Stimulated activated memory B cell treated with anti-CD40 and anti-IgM and Interleukin-4, amounts not matched to agents 10 μg/mL and 1 μg/mL and 100 μg/mL, for 72 hours (primary cell): ENCODE data around the gene POLA1.
"Not testable (repeated sequence)": the region's sequence is repeated elsewhere in the genome, so short reads cannot be mapped to it uniquely, and the experiment has no call there.

Experiments used
- ATAC-seq: fragments of 150-1000 bp; cut with Tn5 transposase; 2 replicates; pipeline ENCODE4 v1.10.0; 2021
- H3K27ac Mint-ChIP-seq: one replicate; pipeline ENCODE4 v1.8.0; 2022; ENCODE audit warnings: mild to moderate bottlenecking, mixed read lengths
- H3K27me3 Mint-ChIP-seq: one replicate; pipeline ENCODE4 v1.8.0; 2022; ENCODE audit warnings: mixed read lengths
- H3K36me3 Mint-ChIP-seq: one replicate; pipeline ENCODE4 v1.8.0; 2022; ENCODE audit warnings: mixed read lengths
- H3K4me1 Mint-ChIP-seq: one replicate; pipeline ENCODE4 v1.8.0; 2022; ENCODE audit warnings: mixed read lengths
- H3K4me3 Mint-ChIP-seq: one replicate; pipeline ENCODE4 v1.8.0; 2022; ENCODE audit warnings: mild to moderate bottlenecking, moderate library complexity, mixed read lengths
- H3K9me3 Mint-ChIP-seq: one replicate; pipeline ENCODE4 v1.8.0; 2022; ENCODE audit warnings: mixed read lengths

The POLA1 gene, protein sequence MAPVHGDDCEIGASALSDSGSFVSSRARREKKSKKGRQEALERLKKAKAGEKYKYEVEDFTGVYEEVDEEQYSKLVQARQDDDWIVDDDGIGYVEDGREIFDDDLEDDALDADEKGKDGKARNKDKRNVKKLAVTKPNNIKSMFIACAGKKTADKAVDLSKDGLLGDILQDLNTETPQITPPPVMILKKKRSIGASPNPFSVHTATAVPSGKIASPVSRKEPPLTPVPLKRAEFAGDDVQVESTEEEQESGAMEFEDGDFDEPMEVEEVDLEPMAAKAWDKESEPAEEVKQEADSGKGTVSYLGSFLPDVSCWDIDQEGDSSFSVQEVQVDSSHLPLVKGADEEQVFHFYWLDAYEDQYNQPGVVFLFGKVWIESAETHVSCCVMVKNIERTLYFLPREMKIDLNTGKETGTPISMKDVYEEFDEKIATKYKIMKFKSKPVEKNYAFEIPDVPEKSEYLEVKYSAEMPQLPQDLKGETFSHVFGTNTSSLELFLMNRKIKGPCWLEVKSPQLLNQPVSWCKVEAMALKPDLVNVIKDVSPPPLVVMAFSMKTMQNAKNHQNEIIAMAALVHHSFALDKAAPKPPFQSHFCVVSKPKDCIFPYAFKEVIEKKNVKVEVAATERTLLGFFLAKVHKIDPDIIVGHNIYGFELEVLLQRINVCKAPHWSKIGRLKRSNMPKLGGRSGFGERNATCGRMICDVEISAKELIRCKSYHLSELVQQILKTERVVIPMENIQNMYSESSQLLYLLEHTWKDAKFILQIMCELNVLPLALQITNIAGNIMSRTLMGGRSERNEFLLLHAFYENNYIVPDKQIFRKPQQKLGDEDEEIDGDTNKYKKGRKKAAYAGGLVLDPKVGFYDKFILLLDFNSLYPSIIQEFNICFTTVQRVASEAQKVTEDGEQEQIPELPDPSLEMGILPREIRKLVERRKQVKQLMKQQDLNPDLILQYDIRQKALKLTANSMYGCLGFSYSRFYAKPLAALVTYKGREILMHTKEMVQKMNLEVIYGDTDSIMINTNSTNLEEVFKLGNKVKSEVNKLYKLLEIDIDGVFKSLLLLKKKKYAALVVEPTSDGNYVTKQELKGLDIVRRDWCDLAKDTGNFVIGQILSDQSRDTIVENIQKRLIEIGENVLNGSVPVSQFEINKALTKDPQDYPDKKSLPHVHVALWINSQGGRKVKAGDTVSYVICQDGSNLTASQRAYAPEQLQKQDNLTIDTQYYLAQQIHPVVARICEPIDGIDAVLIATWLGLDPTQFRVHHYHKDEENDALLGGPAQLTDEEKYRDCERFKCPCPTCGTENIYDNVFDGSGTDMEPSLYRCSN (N-terminal part only)

DNA sequence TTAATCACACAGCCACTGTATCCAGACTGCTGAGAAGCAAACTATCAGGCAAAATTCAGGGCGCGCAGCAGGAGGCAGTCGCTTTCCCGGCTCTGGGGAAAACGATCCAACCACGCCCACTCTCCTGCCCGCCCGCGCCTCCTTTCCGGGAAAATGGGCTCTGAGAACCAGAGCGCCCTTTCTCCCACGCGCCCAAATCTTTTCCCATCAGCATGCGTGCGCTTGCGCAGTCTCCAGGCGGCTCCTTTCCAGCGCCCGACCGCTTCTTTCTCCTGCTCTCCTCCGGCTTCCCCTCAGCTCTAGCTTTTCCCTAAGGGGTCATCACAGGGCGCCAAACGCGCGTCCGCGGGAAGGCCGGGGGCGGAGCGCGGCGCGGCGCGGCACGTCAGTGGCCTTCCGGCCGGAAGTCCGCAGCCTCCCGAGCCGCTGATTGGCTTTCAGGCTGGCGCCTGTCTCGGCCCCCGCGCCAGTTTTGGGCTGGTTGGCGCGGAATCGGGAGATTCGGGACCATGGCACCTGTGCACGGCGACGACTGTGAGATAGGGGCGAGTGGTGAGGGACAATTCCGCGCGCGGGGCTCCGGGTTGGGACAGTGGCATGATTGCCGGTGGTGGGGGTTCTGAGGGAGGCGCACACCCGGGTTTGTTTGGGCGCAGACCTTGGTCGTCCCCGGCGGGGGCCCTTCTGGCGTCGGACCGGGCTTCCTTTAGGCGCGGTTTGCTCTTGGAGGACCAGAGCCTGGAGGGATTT, at the start of gene POLA1:
Gene POLA1 (plus strand): TSS at position 466 of the 750 bp plus-strand sequence. CDS start 44 bp downstream, at position 510.
- H3K27ac Mint-ChIP-seq, result peak within 1 kb of the TSS; percentile 80
- peak within 1 kb of the TSS; percentile 85 for H3K4me3 Mint-ChIP-seq
- H3K27me3 Mint-ChIP-seq, result no peaks in the 10 kb centered on the region
- peak; percentile 98 for ATAC-seq
- no peaks in the 10 kb centered on the region for H3K9me3 Mint-ChIP-seq
- peaks cover 10% of the 10 kb centered on the region for H3K4me1 Mint-ChIP-seq
- no peaks in the 10 kb centered on the region for H3K36me3 Mint-ChIP-seq

DNA sequence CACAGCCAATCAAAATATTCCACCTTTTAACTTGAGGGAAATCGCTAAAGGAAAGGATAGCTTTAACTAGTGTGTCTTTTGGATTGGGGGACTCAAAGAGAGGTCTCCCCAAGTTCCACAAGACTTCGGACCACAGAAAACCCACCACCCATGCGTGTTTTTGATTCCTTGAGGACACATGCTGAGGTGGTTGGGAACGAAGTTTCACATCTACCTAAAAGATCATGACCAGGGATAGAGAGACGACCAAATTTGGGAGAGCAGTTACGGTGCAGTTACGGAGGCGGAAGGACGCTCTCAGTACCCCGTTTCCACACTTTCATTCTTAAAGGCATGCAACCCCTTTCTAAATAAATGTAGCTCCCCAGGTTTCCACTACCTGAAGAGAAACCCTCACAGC, 47.7 kb upstream of the POLA1 start:
- Mint-ChIP-seq H3K27me3 (peaks cover 30% of the 10 kb centered on the region), H3K9me3 (no peaks in the 10 kb centered on the region), H3K4me1 (peaks cover 14% of the 10 kb centered on the region), H3K36me3 (no peaks in the 10 kb centered on the region), H3K4me3 (no peak overlapping the region), H3K27ac (no peak overlapping the region)
- no peak for ATAC-seq

DNA sequence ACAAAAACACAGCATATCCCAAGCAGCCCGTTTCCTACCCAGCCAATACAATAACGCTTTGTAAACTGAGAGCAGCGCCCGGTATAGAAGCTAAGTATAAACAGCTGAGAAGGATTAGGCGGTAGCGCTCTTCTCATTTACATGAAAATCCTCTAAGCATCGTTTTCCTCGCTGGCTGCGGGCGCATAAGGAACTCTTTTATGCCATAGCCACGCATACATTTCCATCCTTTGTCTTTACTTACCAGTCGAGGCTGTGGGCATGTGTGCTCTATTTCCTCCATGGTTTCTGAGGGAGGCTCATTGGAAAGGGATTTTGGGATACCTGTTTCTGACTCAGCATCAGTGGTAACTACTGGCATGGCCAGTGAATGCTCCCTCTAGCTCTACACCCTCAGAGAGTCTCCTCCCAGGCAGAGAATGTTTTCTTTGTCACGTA, 47.0 kb upstream of the POLA1 start:
- Mint-ChIP-seq H3K4me1 (peaks cover 14% of the 10 kb centered on the region), H3K36me3 (no peaks in the 10 kb centered on the region), H3K9me3 (no peaks in the 10 kb centered on the region), H3K4me3 (peak overlapping the region; percentile 80), H3K27ac (no peak overlapping the region), H3K27me3 (peaks cover 30% of the 10 kb centered on the region)
- ATAC-seq, result no peak

DNA sequence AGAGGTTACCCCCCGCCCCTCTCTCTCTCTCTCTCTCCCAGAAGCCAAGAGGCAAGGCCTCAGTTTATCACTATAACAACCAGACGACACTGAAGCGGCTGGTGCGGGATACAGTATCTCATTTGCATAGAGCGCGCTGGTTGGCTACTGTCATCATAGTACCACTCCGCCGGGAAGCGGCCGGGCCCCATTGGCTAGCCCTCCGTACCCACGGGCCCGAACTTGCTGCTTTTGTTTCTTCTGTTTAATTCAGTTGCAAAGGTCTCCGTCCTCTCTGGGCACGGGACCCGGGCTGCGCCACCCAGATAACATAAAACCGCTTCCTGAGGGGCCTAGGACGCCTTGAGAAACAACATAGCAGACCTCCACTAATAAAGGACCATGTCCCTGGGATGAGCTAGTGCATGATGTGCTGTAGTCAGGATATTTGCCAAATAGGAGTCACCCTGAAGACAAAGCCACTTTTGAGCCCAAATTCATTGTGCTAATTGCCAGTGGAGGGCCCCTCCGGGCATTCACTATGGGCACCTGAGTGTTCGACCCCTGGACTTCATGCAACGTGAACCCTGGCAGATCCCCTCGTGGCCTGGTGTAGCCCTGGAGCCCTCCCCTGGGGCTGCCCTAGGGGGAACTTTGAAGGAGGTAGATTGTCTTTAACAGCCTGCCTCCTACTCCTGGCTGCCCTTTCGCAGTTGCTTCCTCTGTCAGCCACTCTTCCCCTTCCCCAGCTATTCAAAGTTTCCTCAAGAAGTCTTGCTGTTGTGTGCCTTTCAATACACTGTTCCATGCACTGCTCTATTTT, 46.3 kb upstream of the POLA1 start, which contains the start of gene PCYT1B:
Gene PCYT1B (minus strand): TSS at position 91 of the 802 bp plus-strand sequence. CDS start 242 bp downstream, outside the sequence.
- Mint-ChIP-seq H3K4me1 (peaks cover 14% of the 10 kb centered on the region), H3K27ac (no peak within 1 kb of the TSS), H3K9me3 (no peaks in the 10 kb centered on the region), H3K27me3 (peaks cover 30% of the 10 kb centered on the region), H3K4me3 (peak within 1 kb of the TSS; percentile 80), H3K36me3 (no peaks in the 10 kb centered on the region)
- peak; percentile 75 for ATAC-seq

DNA sequence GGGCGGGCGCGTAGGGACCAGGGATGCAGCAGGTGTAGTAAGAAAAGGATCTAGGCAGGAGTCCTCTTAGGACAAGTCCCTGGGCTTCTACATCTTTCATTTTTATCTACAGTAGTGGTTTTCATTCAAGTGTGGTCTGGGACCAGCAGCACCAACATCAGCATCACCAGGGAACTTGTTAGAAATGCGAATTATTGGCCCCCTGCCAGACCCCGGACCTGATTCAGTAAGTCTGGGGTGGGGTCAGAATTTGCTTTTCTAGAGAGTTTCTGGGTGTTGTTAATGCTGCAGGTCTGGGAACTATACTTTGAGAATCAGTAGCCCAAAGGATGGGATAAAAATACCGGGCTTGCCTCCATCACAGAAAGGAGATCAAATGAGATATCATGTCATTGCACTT, 45.2 kb upstream of the POLA1 start:
- H3K4me3 Mint-ChIP-seq, result no peak overlapping the region
- peaks cover 14% of the 10 kb centered on the region for H3K4me1 Mint-ChIP-seq
- peaks cover 30% of the 10 kb centered on the region for H3K27me3 Mint-ChIP-seq
- H3K9me3 Mint-ChIP-seq, result no peaks in the 10 kb centered on the region
- no peak overlapping the region for H3K27ac Mint-ChIP-seq
- ATAC-seq, result no peak
- no peaks in the 10 kb centered on the region for H3K36me3 Mint-ChIP-seq

DNA sequence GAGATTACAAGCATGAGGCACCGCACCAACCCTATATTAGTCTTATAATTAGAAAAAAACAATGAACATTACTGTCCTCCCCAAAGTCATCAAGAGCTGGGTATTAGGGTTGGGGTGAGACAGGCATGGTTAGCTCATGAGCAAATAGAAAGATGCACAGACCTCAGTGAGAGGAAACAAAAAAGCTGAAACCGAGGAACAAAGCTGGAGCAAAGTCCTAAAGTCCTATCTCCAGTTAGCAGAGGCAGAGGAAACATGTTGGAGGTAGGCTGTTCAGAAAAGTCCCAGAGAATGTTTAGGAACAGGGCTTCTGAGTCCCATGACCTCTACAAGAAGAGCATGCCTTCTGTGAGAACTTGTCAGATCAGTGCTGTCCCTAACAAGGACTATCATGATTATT, 41.9 kb upstream of the POLA1 start:
- H3K27me3 Mint-ChIP-seq, result peaks cover 29% of the 10 kb centered on the region
- H3K4me3 Mint-ChIP-seq, result no peak overlapping the region
- H3K27ac Mint-ChIP-seq, result no peak overlapping the region
- H3K36me3 Mint-ChIP-seq, result no peaks in the 10 kb centered on the region
- H3K9me3 Mint-ChIP-seq, result no peaks in the 10 kb centered on the region
- no peak for ATAC-seq
- peaks cover 14% of the 10 kb centered on the region for H3K4me1 Mint-ChIP-seq

DNA sequence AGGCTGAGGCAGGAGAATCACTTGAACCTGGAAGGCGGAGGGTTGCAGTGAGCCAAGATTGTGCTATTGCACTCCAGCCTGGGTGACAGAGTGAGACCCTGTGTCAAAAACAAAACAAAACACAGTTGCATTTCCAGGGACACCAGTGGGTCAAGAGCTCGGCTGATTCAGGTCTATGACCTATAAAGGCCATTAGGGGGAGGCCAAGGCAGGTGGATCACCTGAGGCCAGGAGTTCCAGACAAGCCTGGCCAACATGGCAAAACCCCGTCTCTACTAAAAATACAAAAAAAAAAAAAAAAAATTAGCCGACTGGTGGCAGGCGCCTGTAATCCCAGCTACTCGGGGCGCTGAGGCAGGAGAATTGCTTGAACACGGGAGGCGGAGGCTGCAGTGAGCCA, 38.0 kb upstream of the POLA1 start:
- H3K9me3 Mint-ChIP-seq, H3K4me3 Mint-ChIP-seq, H3K27ac Mint-ChIP-seq, H3K27me3 Mint-ChIP-seq, H3K4me1 Mint-ChIP-seq, H3K36me3 Mint-ChIP-seq, ATAC-seq: not testable (repeated sequence)

DNA sequence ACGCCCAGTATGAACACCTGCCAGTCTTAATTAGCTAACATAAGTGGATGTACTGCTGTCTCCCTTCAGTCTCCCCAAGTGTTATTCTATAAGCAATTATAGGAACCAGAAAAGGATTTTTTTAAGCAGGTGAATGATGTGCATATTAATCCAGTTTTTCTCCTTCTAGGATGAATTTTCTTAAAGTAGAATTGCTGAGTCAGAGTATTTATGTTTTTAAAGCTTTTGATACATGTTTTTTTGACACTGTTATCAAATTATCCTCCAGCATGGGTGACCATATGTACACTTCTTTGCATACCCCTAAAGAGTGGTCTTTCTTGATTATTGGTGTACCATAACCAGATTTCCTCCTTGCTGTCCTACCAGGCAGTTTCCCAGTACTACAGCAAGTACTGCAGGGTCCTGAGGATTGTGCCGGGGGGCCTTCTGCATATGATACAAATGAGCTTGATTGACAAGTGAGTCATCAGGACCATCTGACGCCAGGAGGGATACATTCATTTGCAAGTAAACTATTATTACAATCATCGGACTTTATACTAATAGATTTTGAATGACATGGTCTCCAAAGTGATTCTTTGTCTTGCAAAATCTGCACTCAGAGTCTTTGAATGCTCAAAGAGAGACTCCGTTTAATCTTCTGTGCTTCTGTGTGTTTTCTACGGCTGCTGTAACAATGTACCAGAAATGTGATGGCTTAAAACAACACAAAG, 35.9 kb upstream of the POLA1 start:
- H3K9me3 Mint-ChIP-seq, result no peaks in the 10 kb centered on the region
- no peak overlapping the region for H3K27ac Mint-ChIP-seq
- H3K4me1 Mint-ChIP-seq, result no peaks in the 10 kb centered on the region
- no peaks in the 10 kb centered on the region for H3K27me3 Mint-ChIP-seq
- H3K4me3 Mint-ChIP-seq, result no peak overlapping the region
- H3K36me3 Mint-ChIP-seq, result no peaks in the 10 kb centered on the region
- ATAC-seq, result no peak

DNA sequence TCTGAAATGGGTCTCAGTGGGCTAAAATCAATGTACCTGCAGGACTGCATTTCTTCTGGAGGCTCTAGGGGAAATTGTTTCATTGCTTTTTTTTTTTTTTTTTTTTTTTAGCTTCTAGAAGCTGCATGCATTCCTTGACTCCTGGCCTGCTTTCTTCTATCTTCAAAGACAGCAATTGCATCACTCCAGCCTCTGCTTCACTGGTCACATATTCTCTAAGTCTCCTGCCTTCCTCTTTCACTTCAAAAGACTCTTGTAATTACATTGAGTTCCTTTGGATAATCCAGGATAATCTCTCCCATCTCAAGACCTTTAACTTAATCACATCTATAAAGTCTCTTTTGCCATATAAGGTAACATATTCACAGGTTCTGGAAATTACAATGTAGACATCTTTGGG, 35.3 kb upstream of the POLA1 start:
- no peaks in the 10 kb centered on the region for H3K4me1 Mint-ChIP-seq
- ATAC-seq, result no peak
- H3K36me3 Mint-ChIP-seq, result no peaks in the 10 kb centered on the region
- no peak overlapping the region for H3K27ac Mint-ChIP-seq
- no peak overlapping the region for H3K4me3 Mint-ChIP-seq
- no peaks in the 10 kb centered on the region for H3K9me3 Mint-ChIP-seq
- no peaks in the 10 kb centered on the region for H3K27me3 Mint-ChIP-seq

DNA sequence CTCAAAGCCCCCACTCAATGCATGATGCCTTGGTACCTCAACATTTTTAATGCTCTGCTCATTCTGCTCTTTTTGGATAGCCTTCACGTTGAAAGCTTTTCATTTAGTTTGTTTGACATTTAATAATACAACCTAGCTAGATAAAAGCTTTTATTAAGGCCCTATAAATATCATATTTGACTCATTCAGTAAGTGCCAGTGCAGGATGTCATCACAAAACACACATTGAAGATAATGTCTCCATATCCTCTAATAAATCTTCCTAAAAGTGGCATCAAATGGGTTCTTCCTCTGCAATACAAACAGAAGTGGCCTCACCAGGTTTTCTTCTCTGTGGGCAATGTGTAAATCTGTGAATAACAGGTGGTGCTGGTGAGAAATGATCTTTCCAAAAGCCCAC, 34.6 kb upstream of the POLA1 start:
- no peaks in the 10 kb centered on the region for H3K36me3 Mint-ChIP-seq
- H3K4me3 Mint-ChIP-seq, result no peak overlapping the region
- H3K9me3 Mint-ChIP-seq, result no peaks in the 10 kb centered on the region
- no peaks in the 10 kb centered on the region for H3K4me1 Mint-ChIP-seq
- no peak overlapping the region for H3K27ac Mint-ChIP-seq
- H3K27me3 Mint-ChIP-seq, result no peaks in the 10 kb centered on the region
- ATAC-seq, result no peak

DNA sequence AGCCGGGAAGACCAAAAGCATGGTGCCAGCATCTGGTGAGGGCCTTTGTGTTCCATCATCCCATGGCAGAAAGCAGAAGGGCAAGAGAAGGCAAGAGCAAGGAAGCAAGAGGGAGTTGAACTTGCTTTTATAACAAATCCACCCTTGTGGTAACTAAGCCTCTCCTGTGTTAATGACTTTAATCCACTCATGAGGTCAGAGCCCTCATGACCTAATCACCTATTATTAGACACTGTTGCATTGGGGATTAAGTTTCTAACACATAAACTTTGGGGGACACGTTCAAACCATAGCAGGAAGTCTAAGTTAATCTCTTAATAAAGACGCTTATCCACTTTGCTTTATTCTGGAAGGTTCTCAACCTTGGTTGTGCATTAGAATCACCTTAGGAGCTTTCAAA, 34.1 kb upstream of the POLA1 start:
- Mint-ChIP-seq H3K27ac (no peak overlapping the region), H3K4me1 (no peaks in the 10 kb centered on the region), H3K36me3 (no peaks in the 10 kb centered on the region), H3K4me3 (no peak overlapping the region), H3K9me3 (no peaks in the 10 kb centered on the region), H3K27me3 (no peaks in the 10 kb centered on the region)
- ATAC-seq, result no peak

DNA sequence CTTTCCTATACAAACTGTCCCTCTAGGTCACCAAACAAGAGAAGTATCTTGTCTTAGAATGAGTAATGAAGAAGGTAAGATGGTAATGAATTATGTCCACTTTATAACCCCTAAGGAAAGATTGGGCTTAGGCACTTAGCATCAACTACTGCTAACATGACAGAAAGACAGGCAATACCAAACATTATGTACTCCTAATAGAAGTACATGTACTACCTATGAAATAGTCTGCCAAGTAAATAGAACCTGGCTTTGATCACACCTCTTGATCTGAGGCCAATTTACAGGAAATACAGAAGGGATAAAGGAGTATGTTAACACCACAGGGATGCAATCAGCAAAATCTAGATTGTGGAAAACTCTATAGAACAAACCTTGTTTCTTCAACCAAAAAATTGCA, 32.4 kb upstream of the POLA1 start:
- Mint-ChIP-seq H3K36me3 (no peaks in the 10 kb centered on the region), H3K9me3 (no peaks in the 10 kb centered on the region), H3K4me1 (no peaks in the 10 kb centered on the region), H3K27ac (no peak overlapping the region), H3K27me3 (no peaks in the 10 kb centered on the region), H3K4me3 (no peak overlapping the region)
- no peak for ATAC-seq

DNA sequence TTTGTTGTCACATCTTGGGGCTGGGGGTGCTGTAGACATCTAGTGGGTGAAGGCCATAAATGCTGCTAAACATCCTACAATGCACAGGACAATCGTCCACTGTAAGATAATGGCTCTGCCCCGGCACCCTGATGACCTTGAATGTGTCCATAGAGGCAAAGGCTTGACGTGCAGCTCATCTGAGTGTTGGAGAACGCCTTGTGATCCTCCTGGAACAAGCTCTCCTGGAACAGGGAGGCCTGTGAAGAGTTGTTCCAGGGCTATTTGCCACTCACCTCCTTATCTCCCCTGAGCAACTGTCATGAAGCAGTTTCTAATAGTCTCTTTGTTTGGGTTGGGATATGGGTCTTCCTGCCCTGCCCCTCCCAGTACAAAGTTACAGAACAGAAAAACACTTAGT, 31.4 kb upstream of the POLA1 start:
- Mint-ChIP-seq H3K27me3 (no peaks in the 10 kb centered on the region), H3K4me3 (no peak overlapping the region), H3K36me3 (no peaks in the 10 kb centered on the region), H3K27ac (no peak overlapping the region), H3K9me3 (no peaks in the 10 kb centered on the region), H3K4me1 (no peaks in the 10 kb centered on the region)
- ATAC-seq, result no peak
